HepG2 (cell line): Measurements from ENCODE around the gene APC2. TPM values are rescaled to one million over a fixed set of nuclear protein-coding genes. Genes with fewer than 3 reads are reported as not detected.
A peak's percentile ranks its signal among the peaks of the same experiment; 100 is the strongest.

Experiments
- CSRNP1 ChIP-seq: sonication (generic); formaldehyde crosslinking; IDR thresholded peaks from 2 replicates; pipeline ENCODE4 v1.8.1; 2023; ENCODE audit warnings: mild to moderate bottlenecking, missing genetic modification reagents
- FOXK1 ChIP-seq: sonication (generic); formaldehyde crosslinking; IDR thresholded peaks from 2 replicates; pipeline ENCODE4 v1.4.0; 2020; ENCODE audit warnings: low read depth, missing genetic modification reagents, borderline replicate concordance
- HNF1B ChIP-seq: sonication (generic); formaldehyde crosslinking; IDR thresholded peaks from 2 replicates; pipeline ENCODE4 v1.5.1; 2020; ENCODE audit warnings: mild to moderate bottlenecking, moderate library complexity, missing genetic modification reagents
- KDM1A ChIP-seq: IDR thresholded peaks from 2 replicates; pipeline ENCODE4 v1.6.1; 2016; ENCODE audit warnings: missing compliant biosample characterization
- KDM2A ChIP-seq: sonication (generic); formaldehyde crosslinking; IDR thresholded peaks from 2 replicates; pipeline ENCODE4 v1.4.0; 2020; ENCODE audit warnings: low read depth, missing genetic modification reagents, borderline replicate concordance
- MXI1 ChIP-seq: IDR thresholded peaks from 3 replicates; pipeline ENCODE4 v1.6.1; 2012; ENCODE audit warnings: low read depth, low read length, inconsistent platforms, borderline replicate concordance
- NCOA1 ChIP-seq: sonication (generic); formaldehyde crosslinking; IDR thresholded peaks from 2 replicates; pipeline ENCODE4 v1.9.0; 2021; ENCODE audit warnings: missing genetic modification reagents
- NFYB ChIP-seq: sonication (generic); formaldehyde crosslinking; IDR thresholded peaks from 2 replicates; pipeline ENCODE4 v1.4.0; 2020; ENCODE audit warnings: missing genetic modification reagents
- TCF12 ChIP-seq, 2 experiments: fragments of 450-650 bp in 1 of 2; sonication (generic) in 1 of 2; formaldehyde crosslinking in 1 of 2; IDR thresholded peaks; 2 replicates each; pipeline versions ENCODE4 v1.6.1 to v1.8.0; 2017 to 2022; ENCODE audit warnings: antibody characterized with exemption in 1 of 2, mild to moderate bottlenecking in 1 of 2, missing genetic modification reagents in 1 of 2, moderate library complexity in 1 of 2
- TFDP2 ChIP-seq: sonication (generic); formaldehyde crosslinking; IDR thresholded peaks from 2 replicates; pipeline ENCODE4 v1.4.0; 2020; ENCODE audit warnings: missing genetic modification reagents
- THAP7 ChIP-seq: sonication (generic); formaldehyde crosslinking; IDR thresholded peaks from 2 replicates; pipeline ENCODE4 v1.8.1; 2023; ENCODE audit warnings: mild to moderate bottlenecking, missing genetic modification reagents
- THRA ChIP-seq: sonication (generic); formaldehyde crosslinking; IDR thresholded peaks from 2 replicates; pipeline ENCODE4 v1.4.0; 2020; ENCODE audit warnings: missing genetic modification reagents, borderline replicate concordance
- ZBTB38 ChIP-seq: sonication (generic); formaldehyde crosslinking; IDR thresholded peaks from 2 replicates; pipeline ENCODE4 v1.5.1; 2020; ENCODE audit warnings: mild to moderate bottlenecking, missing genetic modification reagents
- ZFP82 ChIP-seq: sonication (generic); formaldehyde crosslinking; IDR thresholded peaks from 2 replicates; pipeline ENCODE4 v1.5.1; 2020; ENCODE audit warnings: mild to moderate bottlenecking, missing genetic modification reagents, borderline replicate concordance
- ZMAT5 ChIP-seq: sonication (generic); formaldehyde crosslinking; IDR thresholded peaks from 2 replicates; pipeline ENCODE4 v1.5.0; 2020; ENCODE audit warnings: mild to moderate bottlenecking, low read depth, missing genetic modification reagents, borderline replicate concordance
- ZNF770 ChIP-seq: sonication (generic); formaldehyde crosslinking; IDR thresholded peaks from 2 replicates; pipeline ENCODE4 v1.5.0; 2020; ENCODE audit warnings: mild to moderate bottlenecking, missing genetic modification reagents
- polyA plus RNA-seq, 8 experiments: library from polyadenylated mRNA; depleted of rRNA in 3 of 8; stranded (reverse) in 7 of 8; unstranded in 1 of 8; fragments of >200 nt; fragmentation: Illumina TruSeq in 4 of 8; extraction: Trizol in 4 of 8; gene quantifications; 2 replicates each; pipeline versions ENCODE4 v1.2.1 to v1.2.3, GENCODE V29; 2011 to 2016; ENCODE audit warnings: low read depth in 4 of 8, missing spikeins in 1 of 8, mixed read lengths in 1 of 8; ENCODE audit not compliant: insufficient read depth in 1 of 8
- total RNA-seq, 5 experiments: library from RNA; depleted of rRNA; stranded (reverse); fragments of >200 nt; fragmentation: Illumina TruSeq; extraction: Trizol; gene quantifications; 2 replicates each; pipeline ENCODE4 v1.2.3, GENCODE V29; 2016; ENCODE audit warnings: low read depth in 1 of 5

Gene APC2
- total and polyA plus RNA-seq, 2 of the 13 experiments (the other 11 are each of a cell fraction or from before 2014, with no cell fraction given) = 0.08 to 0.22 TPM

GRCh38 chr19:1424192-1424955 lies 25.5 kb upstream of the APC2 start (continued):
- TF ChIP-seq NCOA1 (CRISPR knock-in tag) (0 out of 2 replicates have a peak, but pooled peaks have one; percentile 20), NFYB (CRISPR knock-in tag) (no peak), MXI1 (peak; percentile 85; the same call in 1 of the 3 replicates), KDM1A (CRISPR knock-in tag) (no peak), HNF1B (CRISPR knock-in tag) (peak; percentile 77), KDM2A (CRISPR knock-in tag) (no peak; the same call in 1 of the 2 replicates), TCF12 (IDR thresholded peaks at IDR 0.05) (no peak), TCF12 (CRISPR knock-in tag; IDR thresholded peaks at IDR 0.05) (0 out of 2 replicates have a peak, but pooled peaks have one; percentile 22), THAP7 (CRISPR knock-in tag) (no peak), ZNF770 (CRISPR knock-in tag) (peak; percentile 27; the same call in 1 of the 2 replicates), THRA (peak; percentile 53; the same call in 1 of the 2 replicates), ZBTB38 (CRISPR knock-in tag) (peak; percentile 89), ZFP82 (CRISPR knock-in tag) (no peak), CSRNP1 (CRISPR knock-in tag) (0 out of 2 replicates have a peak, but pooled peaks have one; percentile 23), TFDP2 (CRISPR knock-in tag) (peak; percentile 35; the same call in 1 of the 2 replicates), FOXK1 (CRISPR knock-in tag) (peak; percentile 55; the same call in 1 of the 2 replicates), ZMAT5 (no peak)
